T1000 (cell line): Measurements from ENCODE around the gene STX8.
"Not testable (repeated sequence)": the region's sequence is repeated elsewhere in the genome, so short reads cannot be mapped to it uniquely, and the experiment has no call there.

Experiments used
- DNase-seq: peaks from one replicate; lab custom pipeline; 2025; ENCODE audit warnings: mixed read lengths; lab: John Stamatoyannopoulos, UW

Gene STX8

DNA sequence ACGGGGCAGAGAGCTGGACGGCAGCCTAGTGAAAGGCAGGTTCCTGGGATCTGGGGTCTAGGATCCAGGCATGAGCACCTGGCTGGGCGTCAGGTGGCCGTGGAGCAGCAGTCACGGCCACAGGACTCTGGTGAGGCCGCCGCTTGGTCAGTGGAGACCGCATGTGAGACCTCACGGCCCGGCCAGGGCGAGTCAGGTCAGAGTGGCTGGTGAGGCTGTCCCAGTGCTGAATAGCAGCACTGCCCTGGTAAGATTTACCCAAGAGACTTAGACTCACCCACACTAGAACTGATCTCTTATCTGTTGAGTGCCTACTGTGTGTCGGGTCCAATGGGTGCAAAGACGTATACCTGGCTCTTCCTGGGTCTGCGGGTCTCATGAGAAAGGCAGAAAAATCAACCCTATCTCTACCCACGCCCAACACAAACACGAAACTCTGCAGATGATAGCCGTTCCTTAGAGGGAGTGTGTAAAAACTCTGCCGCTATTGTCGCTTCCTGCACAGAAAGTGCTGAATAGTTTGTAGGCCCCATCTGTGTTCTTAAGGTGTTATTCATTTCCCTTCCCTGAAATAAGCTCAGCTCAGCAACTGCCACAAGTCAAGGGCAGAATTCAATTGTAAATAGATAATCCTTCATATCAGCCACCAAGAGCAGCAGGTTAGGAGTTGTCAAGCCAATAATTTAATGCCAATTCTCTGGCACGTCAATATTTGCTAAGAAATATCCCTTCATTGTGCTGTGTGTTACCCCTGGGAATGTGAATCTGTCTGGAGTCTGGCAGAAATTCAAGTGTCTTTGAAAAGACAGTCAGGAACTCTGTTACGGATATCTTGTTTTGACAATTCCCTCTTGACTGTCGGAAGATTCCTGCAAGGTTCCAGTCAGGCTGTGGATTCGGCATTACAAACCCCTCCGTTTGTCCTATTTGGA lies 314.3 kb downstream of the STX8 start:
- DNase-seq, result no peak

DNA sequence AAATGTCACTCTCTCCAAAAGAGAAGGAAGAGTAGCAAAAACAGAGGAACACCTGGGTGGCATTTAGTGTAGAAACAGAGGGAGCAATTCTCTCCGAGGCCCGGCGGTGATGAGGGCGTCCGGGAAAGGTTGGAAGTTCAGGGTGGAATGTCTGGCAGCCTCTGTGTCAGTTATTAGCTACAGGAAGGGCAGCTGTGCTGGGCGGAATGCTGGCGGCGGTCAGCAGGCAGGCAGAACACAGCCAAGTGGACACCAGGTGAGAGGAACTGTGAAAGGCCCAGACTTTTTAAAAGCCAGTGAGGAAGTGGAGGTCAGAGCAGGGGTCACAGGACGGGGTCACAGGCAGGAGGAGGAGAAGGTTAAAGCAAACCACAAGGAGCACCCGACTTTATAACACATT lies 316.2 kb downstream of the STX8 start:
- DNase-seq, result no peak

DNA sequence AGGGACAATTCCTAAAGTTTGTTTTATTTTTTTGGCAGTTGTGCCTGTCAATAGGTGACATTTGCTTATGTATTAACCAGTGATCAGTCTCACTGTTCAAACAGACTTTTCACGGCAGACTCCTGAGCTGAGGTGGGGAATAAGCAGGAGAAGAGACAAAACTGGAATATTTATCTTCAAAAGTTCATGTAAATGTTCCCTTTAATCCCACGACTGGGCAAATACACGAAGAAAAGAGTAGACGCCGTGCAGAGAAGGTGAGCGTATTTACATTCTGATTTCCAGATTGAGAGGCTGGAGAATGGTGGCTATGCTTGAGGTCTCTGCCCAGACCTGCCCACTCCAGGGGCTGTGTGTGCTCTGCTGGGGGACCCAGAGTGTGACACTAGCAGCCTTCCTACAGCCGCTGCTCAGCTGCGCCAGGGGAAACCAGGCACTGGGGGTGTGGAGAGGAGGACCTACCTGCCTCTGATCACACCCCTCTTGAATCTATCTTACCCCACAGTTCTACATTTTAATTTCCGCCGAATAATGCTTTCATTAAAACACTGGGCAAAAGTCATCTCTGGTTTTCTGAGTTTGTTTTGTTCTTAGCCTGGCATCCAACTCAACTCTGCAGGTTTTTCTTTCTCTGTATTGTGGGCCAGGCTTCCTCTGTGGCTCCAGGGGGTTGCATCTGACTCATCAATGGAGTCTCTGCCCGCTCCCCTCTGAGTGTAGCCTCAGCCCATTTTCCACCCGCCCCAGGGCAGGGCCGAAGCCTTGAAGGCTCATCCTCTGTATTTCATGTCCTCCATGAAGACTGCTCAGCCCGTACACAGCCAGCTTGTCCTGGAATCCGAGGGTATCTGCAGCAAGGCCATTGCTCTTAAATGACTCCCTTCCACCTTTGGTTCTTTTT lies 317.3 kb downstream of the STX8 start:
- no peak for DNase-seq

DNA sequence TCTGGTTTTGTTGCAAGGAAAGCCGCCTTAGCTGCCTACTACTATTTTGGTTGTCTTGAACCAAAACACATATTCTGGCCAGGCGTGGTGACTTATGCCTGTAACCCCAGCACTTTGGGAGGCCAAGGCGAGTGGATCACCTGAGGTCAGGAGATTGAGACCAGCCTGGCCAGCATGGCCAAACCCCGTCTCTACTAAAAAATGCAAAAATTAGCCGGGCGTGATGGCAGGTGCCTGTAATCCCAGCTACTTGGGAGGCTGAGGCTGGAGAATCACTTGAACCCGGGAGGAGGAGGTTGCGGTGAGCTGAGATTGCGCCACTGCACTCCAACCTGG lies 318.0 kb downstream of the STX8 start:
- not testable (repeated sequence) for DNase-seq

DNA sequence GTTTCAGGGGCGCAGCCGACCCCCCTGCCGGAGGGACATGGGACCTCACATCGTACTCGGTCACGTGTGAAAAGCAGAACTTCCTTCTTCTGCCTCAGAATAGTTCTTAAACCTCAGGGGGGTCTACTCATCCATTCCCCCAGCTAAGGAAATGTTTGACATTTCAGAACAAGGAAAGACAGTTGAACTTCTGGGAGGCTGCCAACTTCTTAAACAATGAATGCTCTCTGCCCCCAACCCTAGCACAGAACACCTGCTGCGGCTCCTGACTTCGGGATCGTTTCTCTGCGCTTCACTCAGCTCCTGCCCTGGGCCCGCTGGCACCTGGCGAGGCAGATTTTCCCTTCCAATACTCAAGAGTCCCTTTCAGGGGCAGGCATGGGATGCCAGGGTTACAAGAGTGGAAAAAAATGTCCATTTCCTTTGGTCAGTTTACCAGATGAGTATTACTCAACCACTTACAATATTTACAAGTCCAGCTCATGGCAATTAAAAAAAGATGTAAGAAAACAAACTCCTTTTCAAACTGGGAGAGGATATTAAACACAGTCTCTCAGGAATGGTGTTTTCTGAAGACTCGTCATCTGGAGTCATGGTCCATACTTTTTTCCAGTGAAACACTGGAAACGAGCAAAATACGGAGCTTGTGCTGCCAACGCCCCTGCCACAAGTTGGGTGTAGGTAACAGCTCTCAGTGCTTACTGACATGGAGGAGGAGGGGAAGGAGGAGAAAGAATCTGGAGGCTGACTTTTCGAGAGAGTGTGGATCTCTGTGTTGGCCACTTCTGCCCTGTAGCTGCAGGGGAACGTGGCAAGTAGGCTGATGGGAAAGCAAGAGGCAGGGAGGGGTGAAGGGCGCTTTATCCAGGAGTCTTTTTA lies 318.6 kb downstream of the STX8 start:
- DNase-seq, result no peak

DNA sequence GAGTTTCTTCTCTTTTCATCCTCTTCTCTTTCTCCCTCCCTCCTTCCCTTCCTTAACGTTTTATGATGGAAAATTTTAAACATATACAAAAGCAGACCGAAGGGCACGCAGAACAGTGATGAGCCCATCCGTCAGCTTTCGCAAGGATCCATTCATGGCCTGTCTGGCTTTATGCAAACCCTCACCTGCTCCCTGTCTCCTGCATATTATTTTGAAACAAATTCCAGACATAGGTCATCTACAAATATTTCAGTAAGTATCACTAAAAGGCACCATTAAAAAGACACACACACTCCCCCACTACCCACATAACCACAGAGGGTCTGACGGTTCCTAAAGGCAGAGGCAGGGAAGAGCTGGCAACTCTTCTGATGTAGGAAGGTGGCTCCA lies 319.3 kb downstream of the STX8 start:
- DNase-seq, result no peak

DNA sequence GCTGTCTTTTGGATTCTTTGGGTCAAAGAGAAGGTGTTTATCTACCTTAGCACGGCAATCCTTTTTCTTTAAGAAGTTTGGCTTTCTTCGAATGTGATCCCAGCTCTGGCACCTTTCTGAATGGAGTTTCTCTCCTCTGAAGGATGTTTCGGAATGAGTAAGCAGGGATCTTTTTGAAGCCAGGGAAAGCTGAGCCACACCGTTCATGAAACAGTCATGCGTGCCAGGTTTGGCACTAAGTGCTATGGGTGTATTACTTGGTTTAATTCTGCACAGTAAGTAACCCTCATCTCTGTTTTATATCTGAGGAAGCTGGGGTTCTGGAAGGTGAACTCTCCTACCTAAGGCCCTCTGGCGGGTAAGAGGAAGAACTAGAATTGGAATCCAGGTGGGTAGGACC lies 319.8 kb downstream of the STX8 start:
- DNase-seq, result no peak

DNA sequence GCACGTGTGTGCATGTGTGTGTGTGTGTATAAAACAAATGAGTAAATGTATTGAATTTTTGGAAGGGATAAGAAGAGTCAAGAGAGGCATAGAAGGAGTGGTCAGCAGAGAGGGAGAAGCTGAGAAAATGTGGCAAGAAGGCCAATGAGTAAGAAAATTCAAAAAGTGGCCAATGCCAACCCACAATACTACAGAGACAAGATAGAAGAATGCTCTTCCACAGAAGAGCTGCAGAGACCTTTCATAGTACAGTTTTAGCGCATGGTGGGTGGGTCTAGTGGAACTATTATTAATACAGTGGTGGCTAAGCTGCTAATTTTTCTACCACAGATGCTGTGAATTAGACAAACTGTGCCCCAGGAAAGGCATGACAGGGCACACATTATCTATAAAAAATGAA lies 320.8 kb downstream of the STX8 start:
- DNase-seq, result no peak

DNA sequence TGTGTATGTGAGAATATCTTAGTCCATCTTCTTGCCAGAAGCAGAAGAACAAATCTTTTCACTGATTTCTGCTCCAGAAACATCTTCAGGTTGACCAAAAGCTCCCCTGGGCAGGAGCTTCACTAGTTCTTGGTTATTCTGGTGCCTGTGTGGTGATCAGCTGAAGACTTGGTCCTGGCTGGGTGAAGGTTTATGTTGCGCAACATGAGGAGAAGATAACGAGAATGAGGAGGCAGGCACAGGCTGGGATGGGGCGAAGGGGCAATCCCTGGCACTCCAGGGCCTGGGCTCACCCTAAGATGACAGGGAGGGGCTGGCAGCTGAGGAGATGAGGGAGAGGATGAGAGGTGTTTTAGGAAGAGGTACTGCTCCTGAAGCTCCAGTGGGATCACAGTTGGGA lies 322.3 kb downstream of the STX8 start:
- DNase-seq, result no peak

DNA sequence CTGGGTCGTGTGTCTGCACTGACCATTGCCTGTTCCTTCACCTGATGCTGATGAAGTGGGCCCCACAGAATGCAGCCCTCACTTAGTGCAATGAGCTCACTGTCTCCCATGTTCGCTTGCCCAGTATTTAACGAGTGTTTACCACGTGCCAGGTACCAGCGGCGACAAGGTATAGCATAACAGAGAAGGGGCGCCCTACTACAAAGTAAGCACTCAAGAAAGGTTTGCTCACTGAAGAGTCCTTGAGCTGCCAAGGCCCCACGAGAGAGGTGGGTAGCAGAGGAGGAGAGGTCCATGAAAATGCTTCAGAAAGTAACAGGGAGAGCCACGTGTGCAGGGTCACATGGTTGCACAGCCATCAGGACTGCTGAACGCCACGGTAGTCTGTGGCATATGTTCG lies 324.3 kb downstream of the STX8 start:
- DNase-seq, result no peak

DNA sequence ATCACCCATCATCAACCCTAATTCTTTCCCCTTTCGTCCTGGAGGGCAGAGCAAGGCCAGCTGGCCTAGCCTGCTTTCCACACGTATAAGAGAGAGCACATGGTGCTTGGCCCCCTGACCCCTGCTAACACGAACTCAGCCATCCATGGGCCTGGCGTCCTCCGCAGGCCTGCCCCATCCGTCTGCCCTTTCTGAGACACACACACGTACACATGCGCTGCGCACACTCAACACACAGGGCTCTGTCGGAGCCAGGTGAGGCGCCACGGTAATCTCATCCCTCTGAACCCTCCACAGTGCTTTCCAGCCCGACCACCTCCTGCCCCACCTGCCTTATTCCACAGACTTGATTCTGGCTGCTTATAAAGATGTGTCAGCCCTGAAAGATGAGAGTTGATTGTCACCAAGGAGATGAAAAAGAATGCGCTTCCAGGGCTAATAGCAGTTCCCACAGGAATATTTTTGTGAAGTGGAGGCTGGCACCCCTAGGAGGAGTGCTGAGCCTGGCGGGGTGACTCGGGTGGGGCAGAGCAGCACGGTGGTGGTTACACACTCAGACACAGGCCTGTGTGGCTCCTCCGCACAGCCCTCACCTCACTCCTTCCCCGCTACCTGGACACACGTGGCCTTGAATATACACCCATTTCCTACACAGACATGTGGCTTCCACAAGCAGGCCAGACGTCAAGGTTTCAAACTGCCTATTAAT lies 326.2 kb downstream of the STX8 start:
- DNase-seq, result no peak

DNA sequence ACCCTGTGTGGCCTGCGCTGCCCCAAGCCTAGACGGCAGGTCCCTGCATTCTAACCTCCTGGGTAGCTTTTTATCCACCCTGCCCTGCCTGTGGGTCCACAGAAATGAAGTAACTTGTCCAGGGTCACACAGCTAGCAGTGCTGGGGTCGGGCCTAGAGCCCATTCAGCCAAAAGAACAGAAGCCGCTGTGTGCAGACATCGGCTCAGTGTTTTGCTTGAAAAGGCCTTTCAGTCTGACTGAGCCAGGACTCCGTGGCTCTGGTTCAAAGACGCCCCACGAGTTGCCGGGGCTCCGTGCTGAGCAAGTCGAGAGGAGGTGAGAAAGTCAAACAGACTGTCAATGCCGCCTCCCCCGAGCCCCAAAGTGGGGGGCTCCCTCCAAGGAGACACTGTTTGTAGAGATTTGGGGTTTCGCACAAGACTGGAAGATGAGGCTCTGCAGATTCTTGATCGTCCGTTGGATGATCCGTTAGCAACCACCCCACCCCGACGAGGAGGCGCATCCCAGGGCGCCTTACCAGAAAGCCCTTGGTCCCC lies 328.1 kb downstream of the STX8 start:
- no peak for DNase-seq

DNA sequence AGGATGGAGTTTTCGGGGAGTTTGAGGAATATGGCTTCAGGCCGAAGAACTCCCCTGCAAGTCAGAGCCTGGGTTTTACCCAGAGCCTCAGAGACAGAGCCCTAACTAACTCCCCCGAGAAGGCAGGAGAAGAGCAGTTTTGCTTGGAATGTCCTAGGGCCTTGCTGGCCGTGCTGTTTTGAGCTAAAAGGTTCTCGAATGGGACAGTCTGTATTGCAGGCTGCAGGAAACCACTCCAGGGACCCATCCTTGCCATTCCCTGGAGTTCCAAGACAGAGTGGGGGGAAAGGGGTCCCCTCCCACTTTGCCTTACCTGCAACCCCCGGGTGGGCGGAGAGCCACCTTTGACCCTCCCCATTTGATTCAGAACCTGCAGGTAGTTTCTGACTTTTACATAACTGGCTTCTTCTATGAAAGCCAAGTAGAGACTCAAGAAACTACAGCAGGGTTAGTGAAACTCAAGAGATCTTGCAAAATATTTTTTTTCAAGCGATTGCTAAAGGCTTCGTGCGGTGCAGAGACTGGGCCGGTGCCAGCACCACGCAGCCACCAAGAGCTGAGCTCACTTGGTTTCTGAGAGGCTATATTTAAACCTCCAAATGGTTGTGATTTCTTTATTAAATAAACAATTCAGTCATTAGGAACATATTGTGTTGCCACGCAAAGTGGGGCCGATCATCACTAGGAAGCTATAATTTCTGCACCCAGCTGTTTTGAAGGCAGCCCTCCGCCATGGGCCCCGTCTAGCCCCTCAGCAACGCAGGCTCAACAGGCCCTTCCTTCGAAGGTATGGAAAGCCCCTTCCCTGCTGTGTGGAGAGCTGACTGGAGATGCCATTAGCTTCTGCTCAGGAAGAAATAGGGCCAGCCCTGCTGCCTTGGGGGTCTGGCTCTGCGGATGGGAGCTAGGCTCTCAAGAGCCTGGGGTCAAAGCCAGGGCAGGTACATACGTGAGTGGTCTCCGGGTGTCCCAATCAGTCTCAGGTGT lies 331.3 kb downstream of the STX8 start:
- no peak for DNase-seq

DNA sequence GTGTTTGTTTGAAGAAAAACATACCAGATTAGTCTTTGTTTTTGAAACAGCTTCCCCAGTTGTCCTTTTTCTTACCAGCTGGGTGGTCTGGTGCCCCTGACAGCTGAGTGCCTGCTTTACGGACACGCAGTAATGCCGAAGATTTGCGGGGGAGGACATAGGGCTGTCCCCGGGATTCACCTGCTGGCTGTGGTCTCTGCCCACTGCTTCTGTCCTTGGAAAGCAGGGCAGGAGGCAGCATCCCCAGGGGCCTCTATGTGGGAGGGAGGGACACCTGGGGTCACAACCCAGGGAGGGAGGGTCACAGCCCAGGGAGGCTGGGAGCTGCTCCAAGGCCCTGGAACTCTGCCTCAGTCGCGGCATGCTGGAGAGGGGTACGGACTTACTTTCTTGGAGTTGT lies 332.6 kb downstream of the STX8 start:
- no peak for DNase-seq

DNA sequence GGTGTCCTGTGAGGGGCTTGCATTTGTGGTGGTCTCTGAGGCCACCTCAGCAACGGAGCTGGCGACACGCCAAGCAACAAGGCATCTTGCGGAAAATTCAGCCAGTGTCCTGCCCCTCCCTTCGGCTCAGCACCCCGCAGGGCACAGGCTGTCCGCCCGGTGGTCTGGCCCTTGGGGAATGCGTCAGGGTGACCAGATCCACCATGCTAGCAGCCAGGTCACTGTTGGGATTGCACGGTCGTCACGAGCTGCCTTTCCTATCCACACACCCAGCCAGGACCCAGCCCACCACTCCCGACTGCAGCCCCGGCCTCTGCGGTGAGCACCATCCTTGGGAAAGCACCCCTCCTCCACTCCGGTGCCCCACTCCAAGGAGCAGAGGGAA lies 333.1 kb downstream of the STX8 start:
- no peak for DNase-seq

DNA sequence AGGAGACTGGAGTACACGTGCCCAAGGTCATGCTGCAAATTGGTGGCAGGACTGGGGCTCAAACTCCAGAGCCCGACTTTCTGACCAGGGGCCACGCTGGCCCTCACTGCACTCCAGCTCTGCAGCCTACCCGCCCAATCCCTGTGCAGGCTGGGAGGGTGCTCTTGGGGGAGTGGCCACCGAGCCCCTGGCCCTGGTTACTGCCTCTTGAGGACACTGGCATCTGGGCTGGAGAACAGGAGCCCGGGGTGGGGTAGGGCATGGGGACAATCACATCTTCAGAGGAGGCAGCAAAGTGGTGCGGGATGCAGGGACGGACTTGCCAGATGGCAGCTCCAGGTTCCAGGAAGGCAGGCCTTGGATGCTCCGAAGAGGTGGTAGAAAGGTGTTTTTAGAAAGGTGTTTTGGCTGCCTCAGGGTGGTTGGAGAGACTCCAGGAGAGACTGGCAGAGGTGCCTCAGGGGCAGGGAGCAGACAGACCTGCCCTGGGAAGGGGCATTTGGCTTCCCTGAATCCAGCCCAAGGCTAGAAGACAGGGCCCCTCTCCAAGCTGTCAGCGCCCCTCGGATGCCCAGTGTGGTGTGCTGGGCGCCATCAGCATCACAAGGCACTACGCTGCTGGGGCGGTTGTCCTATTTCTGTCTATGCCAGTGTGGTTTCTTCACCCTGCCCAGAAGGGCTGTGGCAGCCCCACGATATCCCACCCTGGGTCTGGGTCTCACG lies 333.7 kb downstream of the STX8 start:
- no peak for DNase-seq

DNA sequence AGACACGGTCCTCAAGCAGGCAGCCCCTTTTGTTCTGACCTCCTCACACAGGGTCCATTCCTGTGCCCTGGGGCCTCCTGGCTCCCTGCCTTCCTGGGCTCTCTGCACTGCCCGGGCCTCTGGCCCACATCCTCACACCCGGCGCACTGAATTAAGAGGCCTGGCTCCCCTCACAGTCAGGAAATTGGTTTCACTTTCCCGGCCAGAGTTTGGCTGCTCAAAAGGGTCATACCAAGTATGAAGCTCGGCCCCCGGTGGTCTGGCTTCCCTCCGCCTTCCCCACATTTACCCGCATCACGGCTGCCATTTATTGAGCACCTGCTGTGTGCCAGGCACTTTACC lies 334.3 kb downstream of the STX8 start:
- no peak for DNase-seq

DNA sequence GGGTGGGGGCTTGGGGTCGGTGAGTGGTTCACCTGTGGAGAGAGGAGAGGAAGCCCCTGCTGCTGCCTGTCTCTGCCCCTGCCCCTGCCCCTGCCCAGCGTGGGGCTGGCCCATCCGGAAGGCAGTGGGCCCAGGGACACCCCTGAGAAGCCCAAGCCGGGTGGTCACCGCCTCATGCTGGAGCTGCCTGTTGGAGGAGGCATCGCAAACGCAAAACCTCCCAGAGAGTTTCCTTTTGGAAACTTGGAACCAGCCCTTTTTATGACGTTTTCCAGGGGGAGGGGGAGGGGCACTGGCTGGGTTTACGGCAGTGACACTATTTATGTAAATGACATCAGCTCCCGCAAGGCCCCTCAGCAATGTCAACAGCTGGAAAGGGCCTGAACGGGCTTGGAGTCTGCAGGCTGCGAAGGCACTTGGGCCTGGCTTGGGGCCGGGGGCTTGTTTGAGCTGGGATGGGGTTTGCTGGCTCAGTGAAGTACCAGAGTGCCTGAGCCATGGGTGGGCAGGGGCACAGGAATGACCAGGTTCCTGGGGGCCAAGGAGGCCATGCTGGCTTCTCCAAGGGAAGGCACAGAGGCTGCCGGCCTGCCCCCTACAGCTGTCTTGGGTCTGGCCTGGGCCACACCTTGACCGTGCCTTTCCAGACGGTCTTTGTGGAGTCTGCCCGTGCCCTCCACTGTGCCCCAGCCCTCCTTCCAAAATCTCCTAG lies 334.8 kb downstream of the STX8 start:
- no peak for DNase-seq
